Peyer's patch (tissue), 4 donors: ENCODE measurements around the gene NOXA1. TPM values are rescaled to one million over a fixed set of nuclear protein-coding genes. Genes with fewer than 3 reads are reported as not detected.
A peak's percentile ranks its signal among the peaks of the same experiment; 100 is the strongest.

Experiments
- DNase-seq, 3 donors: peaks; one replicate each; pipeline ENCODE4 v3.0.0-alpha.2; 2017 to 2019
- H3K27ac ChIP-seq, 4 donors: fragments of 200-600 bp; sonication (generic); one replicate each; pipeline ENCODE4 v1.5.1; 2016 to 2019
- H3K27me3 ChIP-seq, 2 donors: fragments of 200-600 bp; sonication (generic); one replicate each; pipeline ENCODE4 v1.5.1; 2019
- H3K36me3 ChIP-seq, 3 donors: fragments of 200-600 bp; sonication (generic); one replicate each; pipeline ENCODE4 v1.5.1; 2016 to 2019
- H3K4me1 ChIP-seq, 4 donors: fragments of 200-600 bp; sonication (generic); one replicate each; pipeline ENCODE4 v1.5.1; 2016 to 2019
- H3K4me3 ChIP-seq, 4 donors: fragments of 200-600 bp; sonication (generic); 1 replicate in 3 of 4; 2 replicates in 1 of 4; pipeline ENCODE4 v1.5.1; 2016 to 2019; ENCODE audit warnings: mild to moderate bottlenecking in 1 of 4
- H3K9me3 ChIP-seq, 4 donors: fragments of 200-600 bp; sonication (generic); one replicate each; pipeline ENCODE4 v1.5.1; 2016 to 2019; ENCODE audit warnings: mild to moderate bottlenecking in 1 of 4
- POLR2A ChIP-seq, 2 donors: fragments of 450-650 bp; IDR thresholded peaks; one replicate each; pipeline ENCODE4 v1.5.1; 2017; ENCODE audit warnings: antibody characterized with exemption in 2 of 2, mild to moderate bottlenecking in 2 of 2, moderate library complexity in 2 of 2
- total RNA-seq, 4 donors: library from RNA; depleted of rRNA; stranded (reverse); fragments of >200 nt; gene quantifications; one replicate each; pipeline ENCODE4 v1.1.0, GENCODE V29; 2016
- TF ChIP-seq, protein P1 (sequence below), 6 experiments: fragments of 450-650 bp in 4 of 6; fragments of 200-600 bp in 2 of 6; sonication (generic) in 1 of 6; IDR thresholded peaks; one replicate each; pipeline ENCODE4 v1.5.1; 2017 to 2019; ENCODE audit warnings: antibody characterized with exemption in 6 of 6, mild to moderate bottlenecking in 3 of 6, moderate library complexity in 1 of 6

Gene NOXA1
- total RNA-seq, 4 donors from 2014 or later, result 28.2 to 37.3 (median 33.2) TPM

DNA sequence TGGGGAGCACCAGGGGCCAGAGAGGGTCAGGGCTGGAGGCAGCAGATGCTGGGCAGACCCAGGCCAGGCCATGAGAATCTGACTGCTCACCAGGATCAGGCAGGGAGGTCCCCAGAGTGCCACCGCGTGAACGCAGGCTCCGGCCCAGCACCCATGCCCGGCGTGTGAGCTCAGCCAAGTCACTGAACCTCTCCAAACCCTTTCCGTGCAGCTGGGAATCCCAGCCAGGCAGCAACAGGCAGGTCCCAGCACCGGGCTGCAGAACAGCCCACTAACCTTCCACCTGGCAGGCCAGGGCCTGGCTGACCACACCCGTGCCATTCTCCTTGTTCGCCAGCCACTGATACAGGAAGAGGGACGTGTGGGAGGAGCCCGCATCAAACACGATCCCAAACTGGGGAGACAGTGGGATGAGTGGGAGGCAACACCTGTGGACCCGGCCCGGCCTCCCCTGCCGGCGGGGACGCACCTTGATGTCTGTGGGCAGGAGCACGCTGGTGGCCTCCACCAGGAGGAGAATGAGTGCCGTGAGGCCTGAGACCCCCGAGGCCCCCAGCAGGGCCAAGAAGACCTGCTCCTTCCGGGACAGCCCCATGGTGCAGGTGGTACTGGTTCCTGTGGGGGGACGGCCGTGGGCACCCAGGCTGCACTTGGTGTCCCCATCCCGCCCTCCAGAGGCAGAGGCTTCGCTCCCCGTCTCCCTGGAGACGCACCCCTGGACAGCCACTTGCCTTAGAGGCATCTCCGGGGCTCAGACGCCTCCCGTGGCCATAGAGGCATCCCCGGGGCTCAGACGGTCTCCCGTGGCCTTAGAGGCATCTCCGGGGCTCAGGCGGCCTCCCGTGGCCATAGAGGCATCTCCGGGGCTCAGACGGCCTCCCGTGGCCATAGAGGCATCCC, 14.7 kb downstream of the NOXA1 start:
- H3K4me1 ChIP-seq, result peaks cover 6 to 36% (median 6%) of the 10 kb centered on the region in 4 donors
- peak overlapping the region in 2 of 4 donors; percentile 24 to 76 for H3K27ac ChIP-seq
- DNase-seq, result no peak
- no peaks in the 10 kb centered on the region for H3K9me3 ChIP-seq
- peaks cover 0 to 4% of the 10 kb centered on the region in 2 donors for H3K27me3 ChIP-seq
- TF ChIP-seq POLR2A (IDR thresholded peaks at IDR 0.05), result no peak
- TF ChIP-seq, protein P1, sequence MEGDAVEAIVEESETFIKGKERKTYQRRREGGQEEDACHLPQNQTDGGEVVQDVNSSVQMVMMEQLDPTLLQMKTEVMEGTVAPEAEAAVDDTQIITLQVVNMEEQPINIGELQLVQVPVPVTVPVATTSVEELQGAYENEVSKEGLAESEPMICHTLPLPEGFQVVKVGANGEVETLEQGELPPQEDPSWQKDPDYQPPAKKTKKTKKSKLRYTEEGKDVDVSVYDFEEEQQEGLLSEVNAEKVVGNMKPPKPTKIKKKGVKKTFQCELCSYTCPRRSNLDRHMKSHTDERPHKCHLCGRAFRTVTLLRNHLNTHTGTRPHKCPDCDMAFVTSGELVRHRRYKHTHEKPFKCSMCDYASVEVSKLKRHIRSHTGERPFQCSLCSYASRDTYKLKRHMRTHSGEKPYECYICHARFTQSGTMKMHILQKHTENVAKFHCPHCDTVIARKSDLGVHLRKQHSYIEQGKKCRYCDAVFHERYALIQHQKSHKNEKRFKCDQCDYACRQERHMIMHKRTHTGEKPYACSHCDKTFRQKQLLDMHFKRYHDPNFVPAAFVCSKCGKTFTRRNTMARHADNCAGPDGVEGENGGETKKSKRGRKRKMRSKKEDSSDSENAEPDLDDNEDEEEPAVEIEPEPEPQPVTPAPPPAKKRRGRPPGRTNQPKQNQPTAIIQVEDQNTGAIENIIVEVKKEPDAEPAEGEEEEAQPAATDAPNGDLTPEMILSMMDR (IDR thresholded peaks at IDR 0.05), result no peak
- peak overlapping the region in 2 of 4 donors; percentile 17 to 25 for H3K4me3 ChIP-seq
- no peaks in the 10 kb centered on the region for H3K36me3 ChIP-seq

GRCh38 chr9:137438591-137439157, 15.5 kb downstream of the NOXA1 start:
- Histone ChIP-seq H3K27me3 (peaks cover 0 to 4% of the 10 kb centered on the region in 2 donors), H3K27ac (no peak overlapping the region), H3K4me1 (peaks cover 6 to 36% (median 6%) of the 10 kb centered on the region in 4 donors), H3K4me3 (peak overlapping the region in 2 of 4 donors; percentile 0 to 25), H3K36me3 (no peaks in the 10 kb centered on the region), H3K9me3 (no peaks in the 10 kb centered on the region)
- no peak for TF ChIP-seq POLR2A (IDR thresholded peaks at IDR 0.05)
- TF ChIP-seq, protein P1 (IDR thresholded peaks at IDR 0.05), result no peak
- DNase-seq, result no peak

- Histone ChIP-seq H3K4me1 (peaks cover 6 to 36% (median 6%) of the 10 kb centered on the region in 4 donors), H3K27me3 (peaks cover 0 to 4% of the 10 kb centered on the region in 2 donors), H3K9me3 (no peaks in the 10 kb centered on the region), H3K27ac (no peak overlapping the region), H3K36me3 (no peaks in the 10 kb centered on the region), H3K4me3 (peak overlapping the region in 2 of 4 donors; percentile 18 to 21)
- no peak for DNase-seq
- TF ChIP-seq POLR2A (IDR thresholded peaks at IDR 0.05), result no peak
- TF ChIP-seq, protein P1 (IDR thresholded peaks at IDR 0.05), result no peak
These were observed 16.0 kb downstream of the NOXA1 start for GRCh38 chr9:137439158-137439714.

DNA sequence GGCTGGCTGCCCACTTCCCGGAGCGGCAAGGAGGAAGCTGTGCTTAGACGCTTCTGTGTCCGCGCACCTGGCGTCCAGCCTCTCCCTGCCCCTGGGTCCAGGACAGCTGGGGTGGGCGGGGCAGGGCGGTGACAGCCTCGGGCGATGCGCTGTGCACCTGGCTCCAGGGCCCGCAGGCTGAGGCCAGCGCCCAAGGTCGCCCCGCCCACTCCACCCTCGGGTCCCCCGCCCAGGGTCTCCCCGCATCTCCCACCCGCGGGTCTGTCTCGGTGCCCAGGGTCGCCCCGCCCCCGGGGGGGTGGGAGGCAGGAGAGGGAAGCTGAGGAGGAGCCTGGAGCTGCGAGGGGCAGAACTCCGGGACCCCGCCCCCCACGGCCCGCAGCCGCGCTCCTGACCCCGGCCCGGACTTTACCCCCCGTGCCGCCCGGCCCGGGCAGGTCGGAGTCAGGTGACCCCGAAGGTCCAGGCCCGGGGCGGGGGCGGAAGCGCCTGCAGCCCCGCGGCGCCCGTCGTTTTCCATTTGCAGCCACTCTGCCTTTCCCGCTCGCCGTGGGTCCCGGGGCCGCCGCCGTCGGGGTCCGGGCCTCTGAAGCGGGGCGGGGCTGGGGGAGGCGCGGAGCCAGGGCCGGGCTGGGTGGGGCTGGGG, 18.2 kb downstream of the NOXA1 start, which contains the start of gene ENTPD8:
Gene ENTPD8 (minus strand): TSS at position 69 of the 646 bp plus-strand sequence. CDS start 3,072 bp downstream, outside the sequence.
- Histone ChIP-seq H3K36me3 (no peaks in the 10 kb centered on the region), H3K4me3 (peak within 1 kb of the TSS; percentile 29 to 55 (median 43)), H3K27me3 (peaks cover 0 to 4% of the 10 kb centered on the region in 2 donors), H3K9me3 (no peaks in the 10 kb centered on the region), H3K27ac (peak within 1 kb of the TSS in 3 of 4 donors; percentile 45 to 78 (median 69)), H3K4me1 (peaks cover 0 to 35% (median 6%) of the 10 kb centered on the region in 4 donors)
- peak in 2 of 3 donors; percentile 87 to 95 for DNase-seq
- peak; percentile 44 to 70 for TF ChIP-seq POLR2A (IDR thresholded peaks at IDR 0.05)
- TF ChIP-seq, protein P1 (IDR thresholded peaks at IDR 0.05), result no peak

DNA sequence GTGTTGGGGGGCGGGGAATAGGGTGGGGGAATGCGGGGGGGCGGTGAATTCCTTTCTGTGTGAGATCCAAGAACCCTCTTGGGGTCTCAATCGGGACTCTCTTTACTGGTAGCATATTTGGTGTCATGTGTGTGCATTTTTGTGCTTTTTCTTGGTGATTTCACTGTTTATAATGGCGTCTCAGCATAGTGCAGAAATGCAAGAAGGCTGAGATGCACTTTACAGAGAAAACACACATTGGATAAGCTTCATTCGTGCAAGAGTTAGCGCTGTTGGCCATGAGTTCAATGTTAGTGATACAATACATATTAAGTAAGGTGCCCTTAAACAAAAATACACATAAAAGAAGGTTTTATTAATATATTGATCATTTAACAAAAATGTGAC, 18.7 kb downstream of the NOXA1 start:
- H3K27me3 ChIP-seq, result peaks cover 0 to 4% of the 10 kb centered on the region in 2 donors
- no peaks in the 10 kb centered on the region for H3K9me3 ChIP-seq
- H3K36me3 ChIP-seq, result no peaks in the 10 kb centered on the region
- no peak for TF ChIP-seq POLR2A (IDR thresholded peaks at IDR 0.05)
- TF ChIP-seq, protein P1 (IDR thresholded peaks at IDR 0.05), result no peak
- H3K27ac ChIP-seq, result peak overlapping the region in 3 of 4 donors; percentile 45 to 78 (median 69)
- no peak for DNase-seq
- H3K4me3 ChIP-seq, result peak overlapping the region; percentile 29 to 55 (median 43)
- H3K4me1 ChIP-seq, result peaks cover 0 to 30% (median 6%) of the 10 kb centered on the region in 4 donors
